ENCODE data around the gene LGALS9. TPM values are rescaled to one million over a fixed set of nuclear protein-coding genes. Genes with fewer than 3 reads are reported as not detected.
"Not testable (repeated sequence)": the region's sequence is repeated elsewhere in the genome, so short reads cannot be mapped to it uniquely, and the experiment has no call there.

The LGALS9 gene
- total RNA-seq, 2 donors from 2014 or later = 1.6 to 2.9 TPM

- no peaks in the 10 kb centered on the region for H3K9me3 ChIP-seq (ENCODE audit: control insufficient read depth, low read length)
- TF ChIP-seq, protein P1, sequence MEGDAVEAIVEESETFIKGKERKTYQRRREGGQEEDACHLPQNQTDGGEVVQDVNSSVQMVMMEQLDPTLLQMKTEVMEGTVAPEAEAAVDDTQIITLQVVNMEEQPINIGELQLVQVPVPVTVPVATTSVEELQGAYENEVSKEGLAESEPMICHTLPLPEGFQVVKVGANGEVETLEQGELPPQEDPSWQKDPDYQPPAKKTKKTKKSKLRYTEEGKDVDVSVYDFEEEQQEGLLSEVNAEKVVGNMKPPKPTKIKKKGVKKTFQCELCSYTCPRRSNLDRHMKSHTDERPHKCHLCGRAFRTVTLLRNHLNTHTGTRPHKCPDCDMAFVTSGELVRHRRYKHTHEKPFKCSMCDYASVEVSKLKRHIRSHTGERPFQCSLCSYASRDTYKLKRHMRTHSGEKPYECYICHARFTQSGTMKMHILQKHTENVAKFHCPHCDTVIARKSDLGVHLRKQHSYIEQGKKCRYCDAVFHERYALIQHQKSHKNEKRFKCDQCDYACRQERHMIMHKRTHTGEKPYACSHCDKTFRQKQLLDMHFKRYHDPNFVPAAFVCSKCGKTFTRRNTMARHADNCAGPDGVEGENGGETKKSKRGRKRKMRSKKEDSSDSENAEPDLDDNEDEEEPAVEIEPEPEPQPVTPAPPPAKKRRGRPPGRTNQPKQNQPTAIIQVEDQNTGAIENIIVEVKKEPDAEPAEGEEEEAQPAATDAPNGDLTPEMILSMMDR (conservative IDR thresholded peaks at IDR 0.05) = no peak
- H3K27ac ChIP-seq (ENCODE audit: low read depth, low read length) = no peak overlapping the region
- no peaks in the 10 kb centered on the region for H3K27me3 ChIP-seq (ENCODE audit: control insufficient read depth, insufficient read depth, low read length, poor library complexity, severe bottlenecking)
- WGBS, 2 experiments (ENCODE audit: insufficient coverage in 1 of 2, insufficient read length in 1 of 2) = 93 to 100% methylated on average over 1 of the region's 1 CpG
- no peaks in the 10 kb centered on the region for H3K4me1 ChIP-seq (ENCODE audit: control insufficient read depth, insufficient read depth, low read length)
- H3K4me3 Mint-ChIP-seq = no peak overlapping the region
- H3K4me3 ChIP-seq (ENCODE audit: low read length) = no peak overlapping the region
- peaks cover 3% of the 10 kb centered on the region for H3K36me3 Mint-ChIP-seq (ENCODE audit: low read depth)
- H3K27me3 Mint-ChIP-seq (ENCODE audit: insufficient read depth) = no peaks in the 10 kb centered on the region
- DNase-seq = no peak
- H3K9ac ChIP-seq (ENCODE audit: extremely low read depth, low read length, poor library complexity, severe bottlenecking) = no peak overlapping the region
- H3K9me3 Mint-ChIP-seq = no peaks in the 10 kb centered on the region
- no peak overlapping the region for H3K27ac Mint-ChIP-seq
- peaks cover 10% of the 10 kb centered on the region for H3K4me1 Mint-ChIP-seq
- no peaks in the 10 kb centered on the region for H3K36me3 ChIP-seq (ENCODE audit: control insufficient read depth, insufficient read depth, low read length)
Observed at GRCh38 chr17:27634026-27634335, 3.0 kb downstream of the LGALS9 start.

DNA sequence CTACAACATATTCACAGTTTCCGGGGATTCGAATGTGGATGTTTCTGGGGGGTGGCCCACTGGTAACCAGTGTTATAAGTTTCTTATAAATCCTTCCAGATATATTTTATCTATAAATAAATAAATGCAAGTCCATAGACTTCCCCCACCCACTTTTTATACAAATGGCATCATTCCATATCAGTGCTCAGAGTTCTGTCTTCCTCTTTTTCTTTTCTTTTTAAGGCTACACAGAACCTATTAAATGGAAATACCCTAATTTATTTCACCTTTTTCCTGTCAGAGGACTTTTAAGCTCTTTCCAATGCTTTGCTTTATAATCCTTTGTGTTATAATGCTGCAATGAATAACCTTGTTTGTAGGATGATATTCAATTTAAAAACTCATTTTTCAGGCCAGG lies 3.8 kb downstream of the LGALS9 start:
- no peaks in the 10 kb centered on the region for H3K36me3 Mint-ChIP-seq (ENCODE audit: low read depth)
- no peak overlapping the region for H3K4me3 Mint-ChIP-seq
- no peak overlapping the region for H3K9ac ChIP-seq (ENCODE audit: extremely low read depth, low read length, poor library complexity, severe bottlenecking)
- no peak overlapping the region for H3K27ac ChIP-seq (ENCODE audit: low read depth, low read length)
- peaks cover 10% of the 10 kb centered on the region for H3K4me1 Mint-ChIP-seq
- no peaks in the 10 kb centered on the region for H3K27me3 Mint-ChIP-seq (ENCODE audit: insufficient read depth)
- no CpG with 5 or more reads among the region's 2 CpGs for WGBS, 2 experiments (ENCODE audit: insufficient coverage in 1 of 2, insufficient read length in 1 of 2)
- no peaks in the 10 kb centered on the region for H3K36me3 ChIP-seq (ENCODE audit: control insufficient read depth, insufficient read depth, low read length)
- no peaks in the 10 kb centered on the region for H3K4me1 ChIP-seq (ENCODE audit: control insufficient read depth, insufficient read depth, low read length)
- no peak overlapping the region for H3K4me3 ChIP-seq (ENCODE audit: low read length)
- no peaks in the 10 kb centered on the region for H3K9me3 Mint-ChIP-seq
- TF ChIP-seq, protein P1 (conservative IDR thresholded peaks at IDR 0.05) = no peak
- H3K9me3 ChIP-seq (ENCODE audit: control insufficient read depth, low read length) = no peaks in the 10 kb centered on the region
- no peak for DNase-seq
- no peaks in the 10 kb centered on the region for H3K27me3 ChIP-seq (ENCODE audit: control insufficient read depth, insufficient read depth, low read length, poor library complexity, severe bottlenecking)
- no peak overlapping the region for H3K27ac Mint-ChIP-seq

DNA sequence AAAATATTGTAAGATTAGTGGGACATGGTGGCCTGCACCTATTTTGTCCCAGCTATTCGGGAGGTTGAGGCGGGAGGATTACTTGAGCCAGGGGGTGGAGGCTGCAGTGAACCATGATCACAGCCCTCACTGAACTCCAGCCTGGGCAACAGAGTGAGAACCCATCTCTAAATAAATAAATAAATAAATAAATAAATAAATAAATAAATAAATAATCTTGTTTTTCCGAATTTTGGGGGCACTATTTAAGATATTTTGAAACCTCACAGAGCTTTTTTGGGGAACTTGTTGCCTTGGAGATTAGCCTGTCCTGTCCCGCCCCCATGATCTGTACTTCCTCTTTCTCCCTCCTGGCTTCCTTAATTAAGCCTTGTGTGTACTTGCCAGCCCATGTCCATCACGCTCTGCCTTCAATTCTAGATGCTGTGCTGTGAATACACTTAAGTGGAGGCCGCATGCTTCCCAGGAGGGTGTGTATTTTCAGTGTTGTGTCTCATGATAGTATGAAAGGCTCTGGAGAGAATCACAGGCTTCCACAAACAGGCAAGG lies 4.4 kb downstream of the LGALS9 start:
- H3K27ac ChIP-seq (ENCODE audit: low read depth, low read length) = no peak overlapping the region
- H3K36me3 ChIP-seq (ENCODE audit: control insufficient read depth, insufficient read depth, low read length) = no peaks in the 10 kb centered on the region
- Mint-ChIP-seq H3K36me3 (ENCODE audit: low read depth) (no peaks in the 10 kb centered on the region), H3K27me3 (ENCODE audit: insufficient read depth) (no peaks in the 10 kb centered on the region), H3K4me1 (peaks cover 13% of the 10 kb centered on the region), H3K4me3 (no peak overlapping the region), H3K27ac (no peak overlapping the region), H3K9me3 (no peaks in the 10 kb centered on the region)
- no peaks in the 10 kb centered on the region for H3K27me3 ChIP-seq (ENCODE audit: control insufficient read depth, insufficient read depth, low read length, poor library complexity, severe bottlenecking)
- no peak overlapping the region for H3K4me3 ChIP-seq (ENCODE audit: low read length)
- DNase-seq = no peak
- no peaks in the 10 kb centered on the region for H3K9me3 ChIP-seq (ENCODE audit: control insufficient read depth, low read length)
- H3K4me1 ChIP-seq (ENCODE audit: control insufficient read depth, insufficient read depth, low read length) = no peaks in the 10 kb centered on the region
- 90 to 100% methylated on average over 1 to 6 of the region's 6 CpGs for WGBS, 2 experiments (ENCODE audit: insufficient coverage in 1 of 2, insufficient read length in 1 of 2)
- TF ChIP-seq, protein P1 (conservative IDR thresholded peaks at IDR 0.05) = no peak
- H3K9ac ChIP-seq (ENCODE audit: extremely low read depth, low read length, poor library complexity, severe bottlenecking) = no peak overlapping the region

- H3K9me3 ChIP-seq (ENCODE audit: control insufficient read depth, low read length); H3K36me3 ChIP-seq (ENCODE audit: control insufficient read depth, insufficient read depth, low read length); H3K9me3 Mint-ChIP-seq; H3K27ac ChIP-seq (ENCODE audit: low read depth, low read length); H3K27me3 ChIP-seq (ENCODE audit: control insufficient read depth, insufficient read depth, low read length, poor library complexity, severe bottlenecking); H3K4me1 ChIP-seq (ENCODE audit: control insufficient read depth, insufficient read depth, low read length); H3K27me3 Mint-ChIP-seq (ENCODE audit: insufficient read depth); H3K4me3 Mint-ChIP-seq; H3K4me3 ChIP-seq (ENCODE audit: low read length); DNase-seq; H3K36me3 Mint-ChIP-seq (ENCODE audit: low read depth); H3K9ac ChIP-seq (ENCODE audit: extremely low read depth, low read length, poor library complexity, severe bottlenecking); H3K27ac Mint-ChIP-seq: not testable (repeated sequence)
- 60 to 86% methylated on average over 1 to 3 of the region's 3 CpGs for WGBS, 2 experiments (ENCODE audit: insufficient coverage in 1 of 2, insufficient read length in 1 of 2)
- H3K4me1 Mint-ChIP-seq = peaks cover 15% of the 10 kb centered on the region
Observed at GRCh38 chr17:27636005-27636520, 5.1 kb downstream of the LGALS9 start.

DNA sequence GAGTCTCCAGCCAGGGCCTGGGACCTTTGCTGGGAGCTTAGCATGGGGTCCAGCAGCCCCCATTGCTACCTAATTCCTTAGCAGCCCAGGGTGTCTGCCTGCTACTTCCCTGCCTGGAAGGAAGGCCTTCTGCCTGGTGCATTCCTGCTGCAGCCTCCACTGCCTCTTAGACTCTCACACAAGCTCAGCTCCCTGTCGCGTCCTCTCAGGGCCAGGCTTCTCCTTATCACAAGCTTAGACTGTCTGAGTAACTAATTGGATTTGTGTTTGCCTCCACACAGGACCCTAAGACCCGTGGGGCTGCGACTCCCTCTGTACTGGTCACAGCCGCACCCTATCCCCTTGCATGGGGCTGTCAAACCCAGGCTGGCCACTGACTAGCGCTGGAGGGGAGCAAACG lies 6.8 kb downstream of the LGALS9 start:
- not testable (repeated sequence) for H3K4me1 Mint-ChIP-seq; DNase-seq; H3K27me3 ChIP-seq (ENCODE audit: control insufficient read depth, insufficient read depth, low read length, poor library complexity, severe bottlenecking); H3K27ac Mint-ChIP-seq; H3K36me3 ChIP-seq (ENCODE audit: control insufficient read depth, insufficient read depth, low read length); H3K4me1 ChIP-seq (ENCODE audit: control insufficient read depth, insufficient read depth, low read length); H3K9me3 Mint-ChIP-seq; H3K36me3 Mint-ChIP-seq (ENCODE audit: low read depth); H3K27ac ChIP-seq (ENCODE audit: low read depth, low read length); H3K4me3 Mint-ChIP-seq; H3K27me3 Mint-ChIP-seq (ENCODE audit: insufficient read depth); H3K9ac ChIP-seq (ENCODE audit: extremely low read depth, low read length, poor library complexity, severe bottlenecking); H3K4me3 ChIP-seq (ENCODE audit: low read length); H3K9me3 ChIP-seq (ENCODE audit: control insufficient read depth, low read length)
- 61% methylated on average over 2 of the region's 7 CpGs; no CpG with 5 or more reads in 1 of the 2 experiments for WGBS, 2 experiments (ENCODE audit: insufficient coverage in 1 of 2, insufficient read length in 1 of 2)

All from endodermal cell (in vitro differentiated cells).